IPS DF 4.7 (cell line): ENCODE data around the gene HPS6.
"Not testable (repeated sequence)": the region's sequence is repeated elsewhere in the genome, so short reads cannot be mapped to it uniquely, and the experiment has no call there.

Experiments used
- DNase-seq: peaks from one replicate; pipeline ENCODE4 v3.0.0-alpha.2; 2013; ENCODE audit warnings: low spot score; ENCODE audit errors: extremely low read depth

HPS6 gene

DNA sequence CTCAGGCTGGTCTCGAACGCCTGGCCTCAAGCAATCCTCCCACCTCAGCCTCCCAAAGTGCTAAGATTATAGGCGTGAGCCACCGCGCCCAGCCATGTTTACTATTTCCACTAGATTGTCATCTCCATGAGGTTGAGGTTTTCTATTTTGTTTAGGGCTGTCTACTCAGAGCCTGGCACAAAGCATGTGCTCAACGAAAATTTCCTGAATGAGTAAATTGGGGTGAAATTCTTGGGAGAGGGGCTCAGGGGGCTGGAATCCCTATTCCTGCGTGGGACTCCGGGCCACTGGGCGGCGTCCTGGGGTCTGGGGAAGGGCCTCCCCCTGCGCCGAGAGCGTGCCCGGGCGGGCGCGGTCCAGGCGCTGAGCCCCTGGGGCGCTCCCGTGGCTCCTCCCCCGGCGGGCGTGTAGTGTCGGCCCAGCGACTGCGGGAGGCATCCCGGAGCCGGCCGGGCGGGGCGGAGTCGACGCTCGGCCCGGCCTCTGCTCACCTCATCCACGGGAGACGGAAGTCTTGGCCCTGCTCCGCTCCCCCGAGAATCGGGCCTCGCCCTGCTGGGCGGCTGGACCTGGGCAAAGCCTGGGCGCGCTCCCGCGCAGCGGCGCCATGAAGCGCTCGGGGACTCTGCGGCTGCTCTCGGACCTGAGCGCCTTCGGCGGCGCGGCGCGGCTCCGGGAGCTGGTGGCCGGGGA lies at the start of gene HPS6:
Gene HPS6, plus strand, starts transcription at position 482 of the 693 bp plus-strand sequence. Its CDS starts 126 bp downstream, at position 608.
- DNase-seq, result no peak

DNA sequence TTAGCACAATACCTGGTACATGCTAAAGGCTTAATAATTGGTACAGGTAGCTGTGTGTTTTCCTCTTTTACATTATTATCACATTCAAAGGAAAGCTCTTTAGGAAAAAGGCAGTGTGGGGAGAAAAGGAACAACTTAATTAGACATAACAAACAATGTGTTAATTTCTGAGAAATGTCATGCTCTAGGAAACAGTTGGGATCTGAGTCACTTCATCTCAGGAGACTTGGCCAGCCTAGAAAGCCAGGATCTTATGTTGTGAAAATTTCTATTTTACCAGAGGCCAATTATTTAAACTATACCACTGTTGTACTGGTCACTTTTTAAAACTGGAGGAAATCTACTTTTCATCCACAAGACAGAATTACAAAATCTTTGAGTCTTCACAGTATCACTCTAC lies 48.7 kb upstream of the HPS6 start:
- DNase-seq, result no peak

DNA sequence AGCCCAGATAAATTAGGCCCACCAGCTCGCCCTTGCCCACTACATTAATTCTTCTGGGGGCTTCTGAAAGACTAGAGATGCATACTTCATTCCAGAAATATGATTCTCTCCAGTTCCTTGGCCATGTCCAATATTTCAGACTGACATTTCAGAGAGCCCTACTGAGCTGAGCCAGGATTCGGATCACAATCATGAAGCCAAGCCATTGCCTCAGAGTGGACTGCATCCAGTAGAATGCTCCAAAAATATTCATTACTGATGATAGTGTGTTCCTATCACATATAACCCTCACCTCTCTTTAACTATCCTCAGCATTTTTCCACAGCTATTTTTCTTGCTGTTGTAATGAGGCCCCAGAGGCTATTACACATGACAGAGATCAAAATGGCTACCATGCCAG lies 47.9 kb upstream of the HPS6 start:
- no peak for DNase-seq

DNA sequence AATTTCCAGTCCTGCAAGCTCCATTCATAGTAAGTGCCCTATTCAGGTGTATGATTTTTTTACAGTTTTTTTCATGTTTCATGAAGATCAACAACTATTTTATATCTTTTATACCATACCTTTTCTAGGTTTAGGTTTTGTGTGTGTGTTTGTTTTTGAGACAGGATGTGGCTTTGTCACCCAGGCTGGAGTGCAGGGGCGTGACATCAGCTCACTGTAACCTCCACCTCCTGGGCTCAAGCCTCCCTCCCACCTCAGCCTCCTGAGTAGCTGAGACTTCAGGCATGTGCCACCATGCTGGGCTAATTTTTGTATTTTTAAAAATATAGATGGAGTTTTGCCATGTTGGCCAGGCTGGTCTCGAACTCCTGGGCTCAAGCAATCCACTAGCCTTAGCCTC lies 44.2 kb upstream of the HPS6 start:
- no peak for DNase-seq

DNA sequence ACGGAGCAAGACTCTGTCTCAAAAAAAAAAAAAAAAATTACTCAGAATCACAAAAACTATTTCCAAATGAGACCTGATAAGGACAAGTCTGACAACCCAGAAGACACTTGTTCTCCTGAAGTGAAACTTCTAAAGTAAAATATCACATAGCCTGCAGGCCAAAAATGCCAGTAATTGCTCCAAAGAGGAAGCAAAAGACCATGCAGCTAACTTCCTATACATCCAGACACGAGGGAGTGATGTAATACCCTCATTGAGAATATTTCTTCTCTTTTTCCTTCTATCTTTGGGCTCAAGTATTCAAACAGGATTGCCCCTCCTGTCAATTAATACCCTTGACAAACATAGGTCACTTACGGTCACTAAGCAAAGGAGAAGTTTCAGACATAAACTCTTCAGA lies 40.4 kb upstream of the HPS6 start:
- no peak for DNase-seq

DNA sequence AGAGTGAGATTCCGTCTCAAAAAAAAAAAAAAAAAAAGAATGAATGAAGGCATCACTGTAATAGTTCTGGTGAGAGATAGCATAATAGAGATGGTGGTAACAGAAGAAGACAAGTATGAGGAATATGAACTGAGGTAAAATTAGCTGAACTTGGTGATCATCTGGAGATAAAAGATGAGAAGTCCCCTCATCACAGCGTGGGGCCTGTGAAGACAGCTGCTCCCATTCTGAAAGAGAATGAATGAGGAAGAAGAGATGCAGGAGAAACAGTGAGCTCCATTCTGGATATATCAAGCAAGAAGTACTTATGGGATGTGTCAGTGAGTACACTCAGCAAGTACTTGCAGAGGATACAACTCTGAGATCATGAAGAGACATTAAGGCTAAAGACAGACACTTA lies 37.9 kb upstream of the HPS6 start:
- no peak for DNase-seq

DNA sequence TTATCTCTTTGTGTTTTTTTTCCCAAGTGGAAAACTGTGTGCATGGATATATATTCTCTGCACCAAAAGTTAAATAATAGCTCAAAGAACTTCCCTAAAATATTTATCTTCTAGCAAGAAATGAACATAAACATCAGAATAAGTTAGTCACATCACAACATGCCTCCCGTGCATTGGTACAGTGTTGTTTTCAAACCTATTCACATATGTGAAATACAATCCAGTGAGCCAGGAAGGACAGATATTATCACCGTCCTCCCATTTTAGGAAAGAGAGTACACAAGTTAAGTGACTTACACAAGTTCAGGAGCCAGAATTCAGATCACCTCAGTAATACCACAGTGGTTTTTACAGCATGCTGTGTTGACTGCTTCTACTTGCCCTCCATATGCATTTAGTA lies 31.4 kb upstream of the HPS6 start:
- no peak for DNase-seq

DNA sequence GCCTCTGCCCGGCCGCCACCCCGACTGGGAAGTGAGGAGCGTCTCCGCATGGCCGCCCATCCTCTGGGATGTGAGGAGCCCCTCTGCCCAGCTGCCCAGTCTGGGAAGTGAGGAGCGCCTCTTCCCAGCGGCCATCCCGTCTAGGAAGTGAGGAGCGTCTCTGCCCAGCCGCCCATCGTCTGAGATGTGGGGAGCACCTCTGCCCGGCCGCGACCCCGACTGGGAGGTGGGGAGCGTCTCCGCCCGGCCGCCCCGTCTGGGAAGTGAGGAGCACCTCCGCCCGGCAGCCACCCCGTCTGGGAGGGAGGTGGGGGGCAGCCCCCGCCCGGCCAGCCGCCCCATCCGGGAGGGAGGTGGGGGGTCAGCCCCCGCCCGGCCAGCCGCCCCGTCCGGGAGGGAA lies 29.3 kb upstream of the HPS6 start:
- not testable (repeated sequence) for DNase-seq

DNA sequence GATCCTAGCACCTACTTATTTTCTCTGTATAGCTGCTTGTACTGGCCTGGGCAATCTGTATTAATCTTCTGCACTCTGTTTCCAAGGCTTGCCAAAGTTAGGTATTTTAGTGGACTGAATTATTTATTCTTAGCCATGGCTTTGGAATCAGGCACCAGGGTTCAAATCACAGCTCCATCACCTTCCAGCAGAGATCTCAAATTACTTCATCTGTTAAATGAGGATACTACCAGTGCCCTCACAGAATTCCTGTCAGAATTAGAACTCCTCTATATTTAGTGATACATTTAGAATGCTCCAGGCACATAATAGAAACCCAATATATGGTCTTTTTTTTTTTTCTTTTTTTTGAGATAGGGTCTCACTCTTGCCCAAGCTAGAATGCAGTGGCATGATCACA lies 26.7 kb upstream of the HPS6 start:
- no peak for DNase-seq

DNA sequence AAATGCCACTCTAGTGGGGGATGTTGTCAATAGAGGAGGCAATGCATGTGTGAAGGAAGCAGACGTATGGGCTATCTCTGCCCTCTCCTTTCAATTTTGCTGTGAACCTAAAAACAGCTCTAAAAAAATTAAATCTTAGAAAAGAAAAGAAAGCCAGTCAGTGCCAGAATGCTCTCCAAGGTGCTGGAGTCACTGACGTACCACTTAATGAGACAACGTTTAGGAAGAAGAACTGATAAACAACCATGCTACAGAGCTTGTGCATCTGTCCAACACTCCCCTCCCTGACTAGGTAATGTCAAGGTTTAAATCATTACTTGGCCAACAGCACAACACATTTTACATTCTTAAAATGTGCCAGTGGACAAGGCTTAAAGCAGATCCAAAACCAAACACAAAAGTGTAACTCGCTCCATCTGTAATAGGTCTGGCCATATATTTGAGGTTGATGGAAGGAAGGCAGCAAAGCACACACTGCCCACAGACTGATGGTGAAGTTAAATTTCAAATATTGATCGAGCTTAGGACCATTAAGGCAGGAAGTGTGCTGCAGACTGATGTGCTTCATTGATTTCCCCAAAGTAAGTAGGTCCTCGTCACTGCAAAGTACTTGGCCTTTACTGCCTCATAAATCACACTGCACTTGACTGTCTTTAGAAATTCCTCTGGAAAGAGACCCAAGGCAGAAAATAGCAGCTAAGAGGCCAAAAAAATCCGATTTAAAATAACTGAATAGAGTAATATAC lies 24.7 kb upstream of the HPS6 start:
- DNase-seq, result no peak

DNA sequence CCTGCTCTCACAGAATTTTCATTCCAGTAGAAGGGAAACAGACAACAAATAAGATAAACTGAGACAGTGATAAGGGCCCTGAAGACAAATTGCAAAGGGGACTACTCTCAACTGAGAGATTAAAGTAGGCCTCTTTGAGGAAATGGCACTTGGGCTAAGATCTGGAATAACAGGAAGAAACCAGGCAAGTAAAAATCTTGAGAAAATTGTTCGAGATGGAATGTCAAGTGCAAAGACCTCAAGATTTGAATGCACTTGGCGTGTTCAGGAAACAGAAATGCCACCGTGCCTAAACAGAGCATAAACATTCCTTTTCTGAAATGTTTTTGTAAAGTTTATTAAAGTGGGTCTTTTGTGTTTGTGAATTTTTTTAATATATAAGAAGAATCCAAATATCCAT lies 19.9 kb upstream of the HPS6 start:
- no peak for DNase-seq

DNA sequence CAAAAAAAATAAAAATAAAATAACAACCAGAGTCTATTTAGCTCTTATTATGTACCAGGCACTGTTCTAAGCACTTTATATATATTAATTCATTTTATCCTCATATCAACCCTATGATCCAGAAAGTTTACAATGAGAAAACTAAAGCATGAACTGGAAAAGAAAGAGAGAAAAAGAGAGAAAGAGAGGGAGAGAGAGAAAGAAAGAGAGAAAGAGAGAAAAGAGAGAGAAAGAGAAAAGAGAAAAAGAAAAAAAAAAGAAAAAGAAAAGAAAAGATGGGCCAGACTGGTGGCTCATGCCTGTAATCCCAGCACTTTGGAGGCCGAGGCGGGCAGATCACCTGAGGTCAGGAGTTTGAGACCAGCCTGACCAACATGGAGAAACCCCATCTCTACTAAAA lies 19.1 kb upstream of the HPS6 start:
- no peak for DNase-seq

DNA sequence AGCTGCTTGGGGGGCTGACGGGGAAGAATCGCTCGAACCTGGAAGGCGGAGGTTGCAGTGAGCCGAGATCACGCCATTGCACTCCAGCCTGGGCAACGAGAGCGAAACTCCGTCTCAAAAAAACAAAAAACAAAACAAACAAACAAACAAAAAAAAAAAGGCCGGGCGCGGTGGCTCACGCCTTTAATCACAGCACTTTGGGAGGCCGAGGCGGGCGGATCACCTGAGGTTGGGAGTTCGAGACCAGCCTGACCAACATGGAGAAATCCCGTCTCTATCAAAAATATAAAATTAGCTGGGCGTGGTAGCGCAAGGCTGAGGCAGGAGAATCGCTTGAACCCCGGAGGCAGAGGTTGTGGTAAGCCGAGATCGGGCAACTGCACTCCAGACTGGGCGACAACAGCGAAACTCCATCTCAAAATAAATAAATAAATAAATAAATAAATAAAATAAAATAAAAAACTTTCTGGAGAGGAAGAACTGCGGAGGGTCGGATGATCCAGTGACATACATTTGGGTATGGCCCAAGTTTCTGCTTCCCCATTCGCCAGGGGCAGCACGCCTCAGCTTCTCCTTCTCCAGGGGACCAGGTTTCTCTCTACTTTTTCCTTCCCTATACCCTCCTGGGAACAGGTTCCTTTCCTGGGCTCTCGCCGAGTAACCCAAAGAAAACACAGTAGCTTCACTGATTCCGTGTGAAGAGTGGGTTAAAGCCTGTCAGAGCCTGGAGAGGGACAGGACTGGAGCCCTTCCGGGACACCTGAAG lies 10.1 kb upstream of the HPS6 start:
- not testable (repeated sequence) for DNase-seq

DNA sequence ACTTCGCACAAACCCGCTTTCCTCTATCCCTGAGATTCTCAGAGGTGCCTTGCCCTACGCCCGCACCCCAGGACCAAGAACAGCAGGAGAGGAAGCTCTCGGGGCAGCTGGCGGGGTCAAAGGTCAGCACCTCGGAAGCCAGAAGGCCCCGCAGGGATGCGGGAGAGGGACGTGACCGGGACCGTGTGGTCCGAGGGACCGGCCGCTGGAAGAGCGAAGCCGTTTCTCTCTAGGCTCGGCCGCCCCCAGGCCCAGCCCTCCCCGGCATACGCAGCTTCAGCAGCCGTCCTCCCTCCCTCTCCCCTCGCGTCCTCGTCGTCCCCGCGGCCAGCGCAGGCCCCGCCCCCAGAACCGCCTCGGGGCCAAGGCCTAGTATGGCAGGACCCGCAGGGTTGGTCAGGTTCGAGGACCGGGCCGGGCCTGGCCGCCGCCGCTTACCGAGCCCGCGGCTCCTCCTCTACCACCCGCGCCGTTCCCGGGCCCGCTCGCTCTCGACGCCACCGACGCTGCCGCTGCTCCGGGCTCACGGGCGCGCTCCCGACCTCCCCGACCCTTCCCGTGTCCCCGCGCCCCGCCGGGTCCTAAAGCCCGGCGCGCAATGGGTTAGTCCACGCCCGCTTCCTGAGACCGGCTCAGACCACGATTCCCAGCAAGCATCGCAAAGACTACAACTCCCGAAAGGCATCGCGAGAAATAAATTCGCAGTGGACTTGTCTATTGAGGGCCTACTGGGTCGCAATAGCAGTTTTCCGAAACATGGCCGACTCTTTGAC lies 9.3 kb upstream of the HPS6 start, which contains the start of gene ARMH3:
Gene ARMH3, minus strand, starts transcription at position 527 of the 773 bp plus-strand sequence. CDS start 16,059 bp downstream, outside the sequence.
- DNase-seq, result peak; percentile 96

DNA sequence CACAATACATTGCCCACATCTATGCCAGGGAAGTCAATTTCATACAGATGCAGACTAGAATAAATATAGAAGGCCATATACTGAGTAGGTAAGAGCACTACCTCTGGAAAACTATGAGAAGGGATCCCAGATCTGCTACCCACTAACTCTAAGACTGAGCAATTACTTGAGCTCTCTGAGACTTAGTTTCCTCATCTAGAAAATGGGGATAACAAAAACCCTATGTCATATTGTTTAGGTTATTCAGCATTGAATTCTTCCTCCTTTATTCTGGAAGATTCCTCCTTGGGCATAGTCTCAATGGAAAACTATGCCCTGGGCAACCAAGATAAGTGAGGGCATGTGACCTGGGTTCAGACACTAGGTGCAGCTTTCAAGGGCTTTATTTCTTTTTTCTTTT lies 5.2 kb upstream of the HPS6 start:
- no peak for DNase-seq

DNA sequence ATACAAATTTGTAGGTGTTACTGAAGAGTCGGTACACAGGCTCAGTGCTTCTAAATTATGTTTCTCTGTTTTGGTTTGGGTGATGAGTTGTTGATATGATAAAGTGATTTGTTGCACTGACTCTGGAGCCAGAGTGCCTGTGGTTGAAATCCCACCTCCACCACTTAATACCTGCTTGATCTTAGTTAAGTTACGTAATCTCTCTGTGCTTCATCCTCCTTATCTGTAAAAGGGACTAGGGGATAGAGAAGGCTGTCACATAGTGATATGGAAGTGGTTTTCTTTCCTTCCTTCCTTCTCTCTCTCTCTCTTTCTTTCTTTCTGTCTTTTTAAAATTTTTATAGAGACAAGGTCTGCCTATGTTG lies 664 bp upstream of the HPS6 start:
- DNase-seq, result no peak

DNA sequence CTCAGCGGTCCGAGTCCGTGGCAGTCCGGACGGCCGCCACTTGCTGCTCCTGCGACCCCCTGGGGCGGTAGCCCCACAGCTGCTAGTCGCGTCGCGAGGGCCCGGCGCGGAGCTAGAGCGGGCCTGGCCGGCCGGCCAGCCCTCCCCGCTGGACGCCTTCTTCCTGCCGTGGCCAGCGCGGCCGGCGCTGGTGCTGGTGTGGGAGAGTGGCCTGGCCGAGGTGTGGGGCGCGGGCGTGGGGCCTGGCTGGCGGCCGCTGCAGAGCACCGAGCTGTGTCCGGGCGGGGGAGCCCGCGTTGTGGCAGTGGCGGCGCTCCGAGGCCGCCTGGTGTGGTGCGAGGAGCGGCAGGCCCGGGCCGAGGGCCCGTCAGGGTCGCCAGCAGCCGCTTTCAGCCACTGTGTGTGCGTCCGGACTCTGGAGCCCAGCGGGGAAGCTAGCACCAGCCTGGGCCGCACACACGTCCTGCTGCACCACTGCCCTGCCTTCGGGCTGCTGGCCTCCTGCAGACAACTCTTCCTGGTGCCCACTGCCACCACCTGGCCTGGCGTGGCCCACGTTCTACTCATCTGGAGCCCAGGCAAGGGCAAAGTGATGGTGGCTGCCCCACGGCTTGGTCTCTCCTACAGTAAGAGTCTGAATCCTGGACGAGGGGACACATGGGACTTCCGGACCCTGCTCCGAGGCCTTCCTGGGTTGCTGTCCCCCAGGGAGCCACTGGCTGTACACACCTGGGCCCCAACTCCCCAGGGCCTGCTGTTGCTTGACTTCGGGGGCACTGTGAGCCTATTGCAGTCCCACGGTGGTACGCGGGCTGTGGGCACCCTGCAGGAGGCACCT lies 631 bp downstream of the HPS6 start:
- no peak for DNase-seq

DNA sequence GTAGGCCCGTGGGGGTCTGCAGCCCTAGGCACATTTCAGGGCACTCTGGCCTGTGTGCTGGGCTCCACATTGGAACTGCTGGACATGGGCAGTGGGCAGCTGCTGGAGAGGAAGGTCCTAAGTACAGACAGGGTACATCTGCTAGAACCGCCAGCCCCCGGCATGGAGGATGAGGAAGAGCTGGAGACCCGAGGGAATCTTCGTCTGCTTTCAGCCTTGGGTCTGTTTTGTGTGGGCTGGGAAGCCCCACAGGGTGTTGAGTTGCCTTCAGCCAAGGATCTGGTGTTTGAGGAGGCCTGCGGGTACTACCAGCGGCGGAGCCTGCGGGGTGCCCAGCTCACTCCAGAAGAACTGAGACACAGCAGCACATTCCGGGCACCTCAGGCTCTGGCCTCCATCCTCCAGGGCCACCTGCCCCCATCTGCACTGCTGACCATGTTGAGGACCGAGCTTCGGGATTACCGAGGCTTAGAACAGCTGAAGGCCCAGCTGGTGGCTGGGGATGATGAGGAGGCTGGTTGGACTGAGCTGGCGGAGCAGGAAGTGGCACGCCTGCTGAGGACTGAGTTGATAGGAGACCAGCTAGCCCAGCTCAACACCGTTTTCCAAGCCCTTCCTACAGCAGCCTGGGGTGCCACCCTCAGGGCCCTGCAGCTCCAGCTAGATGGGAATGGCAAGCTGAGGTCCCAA lies 1.4 kb downstream of the HPS6 start:
- no peak for DNase-seq

DNA sequence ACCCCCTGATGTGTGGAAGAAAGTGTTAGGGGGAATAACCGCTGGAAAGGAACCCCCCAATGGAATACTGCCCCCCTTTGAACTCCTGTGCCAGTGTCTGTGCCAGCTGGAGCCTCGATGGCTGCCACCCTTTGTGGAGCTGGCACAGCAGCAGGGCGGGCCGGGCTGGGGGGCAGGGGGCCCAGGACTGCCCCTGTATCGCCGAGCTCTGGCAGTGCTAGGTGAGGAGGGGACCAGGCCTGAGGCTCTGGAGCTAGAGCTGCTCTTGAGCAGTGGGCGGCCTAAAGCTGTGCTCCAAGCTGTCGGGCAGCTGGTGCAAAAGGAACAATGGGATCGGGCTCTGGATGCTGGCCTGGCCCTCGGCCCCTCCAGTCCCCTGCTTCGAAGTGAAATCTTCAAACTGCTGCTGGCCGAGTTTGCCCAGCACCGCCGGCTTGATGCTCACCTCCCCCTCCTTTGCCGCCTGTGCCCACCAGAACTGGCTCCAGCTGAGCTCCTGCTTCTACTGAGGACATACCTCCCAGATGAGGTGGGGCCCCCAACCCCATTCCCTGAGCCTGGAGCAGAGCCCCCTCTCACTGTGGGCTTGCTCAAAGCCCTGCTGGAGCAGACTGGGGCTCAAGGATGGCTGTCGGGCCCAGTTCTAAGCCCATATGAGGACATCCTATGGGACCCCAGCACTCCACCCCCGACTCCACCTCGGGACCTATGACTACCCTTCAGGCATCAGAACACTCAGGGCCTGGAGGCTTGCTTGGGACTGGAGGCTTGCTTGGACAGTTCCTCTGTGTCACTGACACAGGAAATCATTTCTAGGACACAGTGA lies 2.2 kb downstream of the HPS6 start:
- DNase-seq, result no peak
